GM21360 (cell line): ENCODE data around the gene GM2A.
"Not testable (repeated sequence)": the region's sequence is repeated elsewhere in the genome, so short reads cannot be mapped to it uniquely, and the experiment has no call there.

ENCODE experiments used
- ATAC-seq: cut with Tn5 transposase; IDR thresholded peaks from one replicate; pipeline ENCODE4 v1.9.1; 2021; ENCODE audit warnings: mild to moderate bottlenecking, moderate library complexity; ENCODE audit not compliant: unreplicated experiment

GM2A gene

DNA sequence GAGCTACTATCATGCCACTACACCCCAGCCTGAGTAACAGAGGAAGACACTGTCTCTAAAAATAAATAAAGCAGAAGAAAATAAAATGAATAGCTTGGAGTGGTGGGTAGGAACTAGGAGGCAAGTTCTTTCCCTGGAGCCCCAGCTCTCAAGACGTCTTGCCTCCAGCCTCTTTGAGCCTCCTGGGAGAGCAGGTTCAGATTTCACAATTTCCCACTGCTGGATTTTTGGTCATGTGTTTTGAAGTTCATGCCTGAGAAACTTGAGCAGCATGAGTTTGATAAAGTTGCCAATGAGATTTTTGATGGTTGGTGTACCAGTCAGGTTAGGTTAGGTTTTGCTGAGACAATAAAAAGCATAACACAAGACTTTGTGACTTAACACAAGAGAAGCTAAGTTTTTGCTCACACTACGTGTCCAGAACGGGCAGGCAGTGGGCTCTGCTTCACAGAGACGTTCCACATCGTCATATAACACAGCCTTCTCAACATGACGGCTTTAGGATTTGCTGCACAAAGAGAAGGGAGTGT is 25.0 kb upstream of the GM2A start:
- ATAC-seq = no peak

DNA sequence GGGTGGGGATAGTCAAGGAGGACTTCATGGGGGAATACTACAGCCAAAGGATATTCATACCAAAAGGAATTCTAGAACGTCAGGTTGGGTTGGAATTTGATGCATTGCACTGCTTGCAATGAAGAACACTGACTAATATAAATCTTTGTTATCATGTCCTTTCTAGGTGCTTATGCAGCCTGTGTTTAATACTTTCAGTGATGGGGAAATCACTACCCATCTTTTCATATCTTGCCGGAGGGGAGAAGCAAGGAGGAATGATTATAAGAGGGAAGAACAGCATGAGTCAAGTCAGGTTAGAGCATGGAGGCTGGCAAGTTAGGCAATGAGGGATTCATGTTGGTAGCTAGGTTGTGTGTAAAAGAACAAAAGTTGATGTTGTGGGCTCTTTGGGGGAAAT is 24.0 kb upstream of the GM2A start:
- no peak for ATAC-seq

DNA sequence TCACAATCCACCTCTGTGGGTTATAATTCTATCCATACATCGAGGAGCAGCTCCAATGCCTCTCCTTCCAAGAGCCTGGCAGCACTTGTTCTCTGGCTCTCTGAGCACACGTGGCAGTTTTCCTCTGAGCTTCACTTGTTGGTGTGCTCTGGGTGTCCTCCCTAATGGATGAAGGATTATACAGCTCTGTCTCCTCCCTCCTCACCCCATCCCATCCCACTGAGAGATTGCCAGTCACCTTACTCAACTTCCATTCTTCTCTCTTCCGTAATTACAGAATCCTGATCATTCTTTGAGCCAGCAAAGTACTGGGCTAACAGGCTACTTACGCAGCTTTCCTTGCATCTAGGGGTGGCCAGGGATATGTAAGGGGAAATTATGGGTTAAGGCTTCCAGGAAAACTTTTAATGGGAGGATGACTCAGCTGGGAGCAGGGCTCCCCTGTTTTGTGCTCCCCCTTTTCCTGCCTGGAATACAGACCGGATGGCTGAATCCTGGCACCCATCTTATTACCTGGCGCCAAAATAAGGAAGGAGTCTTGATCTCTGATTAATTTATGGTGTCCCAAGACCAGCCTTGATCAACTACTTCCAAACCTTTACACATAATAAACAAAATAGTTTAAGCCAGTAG is 22.8 kb upstream of the GM2A start:
- no peak for ATAC-seq

DNA sequence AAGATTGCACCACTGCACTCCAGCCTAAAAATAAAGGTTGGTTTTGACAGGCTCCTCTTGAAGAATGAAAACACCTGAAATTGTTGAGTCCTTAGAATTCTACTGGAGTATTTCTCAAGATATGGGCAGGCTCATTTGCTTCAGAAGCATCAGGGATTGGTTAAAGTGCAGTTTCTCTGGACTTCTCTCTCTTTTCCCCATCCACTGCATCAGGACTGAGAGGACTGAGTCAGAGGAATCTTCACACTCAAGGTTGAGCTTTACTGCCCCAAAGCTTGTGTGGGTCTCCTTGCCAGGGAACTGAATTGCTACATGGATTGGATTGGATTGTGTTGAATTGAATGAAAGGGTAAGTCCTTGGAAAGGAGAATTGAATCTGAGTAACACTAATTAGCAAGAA is 21.6 kb upstream of the GM2A start:
- no peak for ATAC-seq

DNA sequence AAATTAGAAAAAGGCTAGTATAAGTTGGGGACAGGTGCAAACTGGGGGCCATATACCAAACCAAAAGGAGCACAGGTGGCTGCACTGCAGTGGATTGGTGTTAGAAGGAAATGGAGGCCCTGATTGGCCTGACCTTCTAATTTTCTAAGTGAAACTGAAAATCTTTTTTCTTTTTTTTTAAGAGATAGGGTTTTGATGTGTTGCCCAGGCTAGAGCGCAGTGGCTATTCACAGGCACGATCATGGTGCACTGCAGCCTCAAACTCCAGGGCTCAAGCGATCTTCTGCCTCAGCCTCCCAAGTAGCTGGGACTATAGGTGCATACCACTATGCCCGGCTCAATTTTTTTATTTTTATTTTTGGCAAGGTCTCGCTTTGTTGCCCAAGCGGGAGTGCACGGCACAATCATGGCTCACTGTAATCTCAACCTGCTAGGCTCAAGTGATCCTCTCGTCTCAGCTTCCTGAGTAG is 19.3 kb upstream of the GM2A start:
- no peak for ATAC-seq

DNA sequence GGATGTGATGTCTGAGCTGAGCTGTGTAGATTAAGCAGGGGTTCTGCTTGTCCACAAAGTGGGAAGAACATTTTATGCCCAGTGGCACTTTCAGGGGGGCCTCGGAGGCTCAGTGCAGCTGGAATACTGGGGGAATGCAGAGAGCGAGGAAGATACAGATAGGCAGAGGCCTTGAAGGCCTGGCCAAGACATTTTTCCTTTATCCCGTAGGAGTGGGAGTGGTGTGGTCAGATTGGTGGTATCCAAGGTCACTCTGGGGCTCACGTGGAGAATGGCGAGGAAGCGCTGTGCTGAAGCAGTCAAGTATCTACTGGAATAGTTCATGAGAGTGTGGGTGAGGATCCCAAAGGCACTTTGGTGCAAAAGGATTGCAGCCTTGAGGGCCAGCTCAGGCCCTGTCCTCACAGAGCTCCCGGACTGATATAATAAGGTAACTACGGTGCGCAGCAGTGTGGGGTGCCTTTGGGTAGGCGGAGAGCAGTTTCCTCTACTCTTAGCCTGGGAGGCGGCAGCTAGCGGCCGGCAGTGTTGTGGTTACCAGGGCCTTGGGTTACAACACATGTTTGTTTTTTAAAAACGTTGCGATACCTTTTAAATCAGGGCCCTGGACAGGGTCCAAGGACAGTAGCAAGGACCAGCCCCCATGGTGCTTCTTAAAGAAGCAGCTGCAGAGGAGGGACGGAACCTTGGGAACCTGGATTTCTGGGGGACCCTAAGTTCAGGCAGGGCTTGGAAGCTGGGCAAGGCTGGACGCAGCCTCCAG is 18.3 kb upstream of the GM2A start:
- peak; percentile 60 for ATAC-seq

DNA sequence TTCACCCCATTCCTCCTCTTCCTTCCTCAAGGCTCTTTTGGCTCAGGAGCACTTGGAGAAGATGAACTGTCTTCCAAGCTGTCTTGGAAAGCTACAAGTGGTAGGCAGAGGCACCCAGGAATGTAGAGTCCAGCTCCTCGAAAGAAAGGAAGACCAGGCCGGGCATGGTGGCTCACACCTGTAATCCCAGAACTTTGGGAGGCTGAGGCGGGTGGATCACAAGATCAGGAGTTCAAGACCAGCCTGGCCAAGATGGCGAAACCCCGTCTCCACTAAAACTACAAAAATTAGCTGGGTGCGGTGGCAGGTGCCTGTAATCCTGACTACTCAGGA is 17.8 kb upstream of the GM2A start:
- not testable (repeated sequence) for ATAC-seq

DNA sequence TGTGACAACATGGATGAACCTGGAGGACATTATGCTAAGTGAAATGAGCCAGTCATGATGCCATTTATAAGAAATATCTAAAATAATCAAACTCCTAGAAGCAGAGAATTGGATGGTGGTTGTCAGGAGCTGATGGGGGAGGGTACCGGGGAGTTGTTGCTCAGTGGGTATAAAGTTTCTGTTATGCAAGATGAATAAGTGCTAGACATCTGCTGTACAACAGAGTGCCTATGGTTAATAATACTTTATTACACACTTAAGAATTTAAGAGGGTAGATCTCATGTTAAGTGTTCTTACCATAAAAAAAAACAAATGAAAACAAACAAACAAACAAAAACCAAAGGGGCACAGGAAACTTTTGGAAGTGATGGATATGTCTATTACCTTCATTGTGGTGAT is 16.1 kb upstream of the GM2A start:
- no peak for ATAC-seq

DNA sequence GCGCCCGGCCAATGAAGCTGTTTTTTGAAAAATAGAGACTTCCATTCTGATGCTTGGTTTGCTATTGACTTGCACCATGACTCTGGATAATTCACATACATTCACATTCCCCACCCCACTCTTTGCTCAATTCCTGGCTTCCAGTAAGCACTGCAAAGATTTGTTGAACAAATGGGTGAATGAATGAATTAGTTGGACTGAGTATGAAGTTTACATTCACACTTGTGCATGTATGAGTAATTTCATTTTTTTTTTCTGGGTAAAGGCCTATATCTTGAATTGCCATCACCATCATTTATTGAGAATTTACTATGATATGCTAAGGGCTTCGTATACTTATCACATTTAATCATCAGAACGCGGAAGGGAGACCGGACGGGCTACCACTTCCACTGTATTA is 15.3 kb upstream of the GM2A start:
- ATAC-seq = no peak

DNA sequence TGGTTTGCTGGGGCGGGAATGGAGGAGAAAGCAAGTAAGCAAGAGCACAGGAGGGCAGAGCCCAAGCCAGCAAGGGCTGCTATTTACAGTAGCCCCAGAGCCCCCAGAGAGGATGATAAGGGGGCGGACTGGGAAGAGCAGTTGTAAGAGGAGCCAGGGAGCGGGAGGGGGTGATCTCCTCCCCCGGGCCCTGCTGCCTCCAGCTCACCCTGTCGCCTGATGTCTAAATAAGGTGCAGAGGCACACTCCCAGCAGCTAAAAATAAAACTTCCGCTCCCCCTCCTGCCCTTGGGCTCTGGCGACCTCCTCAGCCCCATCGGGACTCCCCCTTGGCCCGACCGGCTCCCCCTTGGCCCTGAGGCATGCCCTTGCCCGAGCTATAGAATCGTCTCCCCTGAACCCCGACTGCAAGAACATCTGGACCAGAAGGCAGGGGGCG is 14.7 kb upstream of the GM2A start:
- peak; percentile 44 for ATAC-seq

DNA sequence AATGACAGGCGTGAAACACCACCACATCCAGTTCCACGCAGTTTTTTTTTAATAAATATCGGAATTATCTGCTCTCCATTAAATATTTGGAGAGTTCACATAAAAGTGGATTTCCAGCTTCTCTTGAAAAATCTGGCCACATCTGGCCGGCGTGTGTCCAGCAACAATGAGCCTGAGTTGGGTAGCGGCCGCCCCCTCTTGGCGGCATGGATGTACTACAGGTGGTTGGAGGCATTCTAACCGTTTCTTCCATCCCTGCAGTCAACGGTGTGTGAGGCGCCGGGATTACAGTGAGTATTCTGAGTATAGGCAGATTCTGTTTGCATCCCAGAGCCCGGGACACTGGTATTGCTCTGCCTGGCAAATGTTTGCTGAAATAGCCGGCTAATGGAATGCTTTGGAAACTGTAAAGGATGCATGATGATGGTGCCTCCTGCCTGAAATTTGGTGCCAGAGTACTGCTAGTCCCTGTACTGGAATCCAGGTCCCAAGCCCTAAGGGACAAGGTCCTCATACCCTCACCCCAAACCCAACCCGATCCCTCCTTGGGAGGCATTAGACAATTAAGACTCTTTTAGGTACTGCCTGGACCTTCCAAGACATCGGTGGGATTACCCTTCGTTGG is 13.6 kb upstream of the GM2A start:
- no peak for ATAC-seq

DNA sequence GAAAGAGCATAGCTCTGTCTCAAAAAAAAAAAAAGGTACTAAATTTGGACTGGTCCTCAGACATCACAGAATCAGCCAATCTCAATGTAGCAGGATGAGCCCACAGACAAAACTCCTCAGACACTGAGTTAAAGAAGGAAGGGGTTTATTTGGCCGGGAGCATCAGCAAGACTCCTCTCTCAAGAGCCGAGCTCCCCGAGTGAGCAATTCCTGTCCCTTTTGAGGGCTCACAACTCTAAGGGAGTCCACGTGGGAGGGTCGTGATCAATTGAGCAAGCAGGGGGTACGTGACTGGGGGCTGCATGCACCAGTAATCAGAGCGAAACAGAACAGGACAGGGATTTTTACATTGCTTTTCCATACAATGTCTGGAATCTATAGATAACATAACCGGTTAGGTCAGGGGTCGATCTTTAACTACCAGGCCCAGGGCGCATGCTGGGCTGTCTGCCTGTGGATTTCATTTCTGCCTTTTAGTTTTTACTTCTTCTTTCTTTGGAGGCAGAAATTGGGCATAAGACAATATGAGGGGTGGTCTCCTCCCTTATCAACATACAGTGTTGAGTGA is 12.6 kb upstream of the GM2A start:
- ATAC-seq = not testable (repeated sequence)

DNA sequence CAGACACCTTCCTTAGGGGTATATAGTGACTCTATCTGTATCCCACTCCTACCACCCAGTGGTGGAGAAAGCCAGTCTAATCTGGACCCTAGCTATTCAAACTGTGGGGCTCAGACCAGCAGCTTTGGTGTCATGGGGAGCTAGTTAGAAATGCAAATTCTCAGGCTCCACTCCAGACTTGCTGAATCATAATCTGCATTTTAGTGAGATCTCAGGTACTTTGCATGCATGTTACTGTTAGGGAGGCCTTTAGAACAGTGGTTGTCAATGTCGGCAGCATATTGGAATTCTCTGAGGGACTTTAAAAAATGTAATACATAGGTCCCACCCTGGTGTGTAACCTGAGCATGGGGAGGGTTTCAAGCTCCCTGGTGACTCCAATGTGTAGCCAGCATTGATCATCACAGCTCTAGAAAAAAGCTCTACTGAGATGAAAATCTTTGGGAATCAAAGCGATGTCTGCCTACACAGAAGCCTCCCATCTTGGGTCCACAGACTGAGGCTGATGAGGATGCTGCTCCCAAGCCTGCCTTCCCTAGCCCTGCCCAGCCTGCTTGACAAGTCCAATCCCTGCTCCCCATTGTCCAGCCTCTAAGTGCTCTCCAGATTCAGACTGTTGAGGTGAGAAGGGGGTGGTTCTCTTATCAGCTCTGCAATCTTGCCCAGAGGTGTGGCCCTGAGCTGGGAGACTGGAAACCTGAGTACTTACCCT is 11.9 kb upstream of the GM2A start:
- ATAC-seq = no peak

DNA sequence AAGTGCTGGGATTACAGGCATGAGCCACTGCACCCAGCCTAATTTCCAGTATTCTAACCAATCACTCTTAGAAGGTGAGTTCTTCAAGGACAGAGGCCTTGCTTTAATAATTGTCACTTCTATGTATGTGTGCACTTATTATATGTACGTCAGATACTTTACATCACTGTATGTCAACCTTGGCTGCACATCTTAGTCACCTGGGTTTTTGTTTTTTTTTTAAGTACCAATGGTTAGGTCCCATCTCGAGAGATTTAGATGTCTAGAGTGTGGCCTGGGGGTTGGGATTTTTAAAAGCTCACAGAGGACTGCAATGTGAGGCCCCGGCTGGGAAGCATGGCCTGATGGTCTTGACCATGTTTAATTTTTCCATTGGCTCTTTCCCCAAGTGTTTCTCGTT is 9.9 kb upstream of the GM2A start:
- no peak for ATAC-seq

DNA sequence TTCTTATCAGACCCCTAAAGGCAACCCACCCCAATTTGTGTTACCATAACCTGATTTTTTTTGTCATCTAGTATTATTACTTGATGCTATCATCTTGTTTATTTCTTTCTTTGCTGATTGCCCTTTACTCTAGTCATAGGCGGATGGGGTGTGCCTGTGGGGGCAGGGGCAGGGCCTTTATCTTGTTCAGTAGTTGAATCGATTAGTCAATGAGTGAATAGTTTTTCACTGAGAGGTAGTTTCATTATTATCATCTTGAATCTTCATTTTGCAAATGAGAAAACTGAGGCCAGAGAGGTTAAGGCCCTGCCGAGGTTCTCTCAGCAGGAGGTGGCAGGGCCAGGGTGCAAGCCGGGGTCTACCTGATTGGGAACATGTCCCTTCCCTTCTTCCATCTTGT is 9.4 kb upstream of the GM2A start:
- ATAC-seq = no peak

DNA sequence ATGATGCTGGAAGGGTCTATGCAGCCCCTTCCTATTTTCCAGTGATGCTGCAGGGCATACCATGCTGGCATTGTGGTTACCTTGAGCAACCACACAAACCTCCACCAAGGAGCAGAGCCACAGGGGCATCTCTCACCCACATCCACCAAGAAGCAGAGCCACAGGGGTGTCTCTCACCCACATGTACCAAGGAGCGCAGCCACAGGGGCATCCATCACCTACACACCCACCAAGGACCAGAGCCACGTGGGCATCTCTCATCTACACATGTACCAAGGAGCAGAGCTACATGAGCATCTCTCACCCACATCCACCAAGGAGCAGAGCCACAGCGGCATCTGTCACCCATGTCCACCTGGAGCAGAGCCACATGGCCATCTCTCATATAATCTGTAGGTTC is 8.8 kb upstream of the GM2A start:
- no peak for ATAC-seq

DNA sequence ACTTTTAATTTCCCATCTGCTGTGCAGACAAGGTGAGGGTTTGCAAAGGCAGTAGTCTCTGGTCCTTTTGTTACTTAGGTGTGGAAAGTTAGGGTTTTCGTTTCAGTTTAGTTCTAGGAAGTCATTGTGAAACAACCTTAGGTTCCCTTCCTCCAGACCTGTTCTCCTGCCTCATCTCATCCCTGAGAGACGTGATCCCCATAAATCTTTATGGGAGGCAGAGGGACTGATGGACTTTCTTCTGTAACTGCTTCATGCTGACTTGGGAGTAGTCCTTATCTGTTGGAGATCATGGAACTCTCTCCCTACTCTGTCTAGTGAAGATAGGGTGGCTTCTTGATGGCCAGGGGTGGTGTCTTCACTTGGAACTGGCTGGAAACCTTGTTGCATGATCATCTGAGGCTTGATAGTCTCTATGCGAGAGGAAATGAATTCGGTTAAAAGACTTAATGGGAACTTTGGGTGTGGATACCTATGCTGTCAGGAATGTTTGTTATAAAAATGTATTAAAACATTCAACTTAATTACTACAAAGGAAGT is 7.2 kb upstream of the GM2A start:
- ATAC-seq = no peak

DNA sequence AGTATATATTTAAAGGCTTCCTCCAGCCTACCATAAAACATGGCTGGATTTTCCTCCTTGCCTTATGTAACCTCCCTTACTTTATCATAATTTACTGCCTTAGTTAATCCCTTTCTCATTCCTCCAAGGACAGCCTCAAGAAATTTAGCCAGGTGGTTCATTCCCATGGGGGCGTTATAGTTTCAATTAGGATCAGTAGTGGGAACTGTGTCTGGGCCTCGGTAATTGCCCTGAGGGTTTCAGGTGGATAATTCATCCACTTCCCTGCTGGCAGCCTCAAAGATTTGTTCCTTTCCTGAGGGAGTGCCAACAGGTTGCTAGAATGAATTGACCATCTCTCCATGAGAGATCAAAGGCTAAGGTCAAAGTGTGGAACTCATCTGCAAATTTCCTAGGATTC is 4.3 kb upstream of the GM2A start:
- ATAC-seq = no peak

DNA sequence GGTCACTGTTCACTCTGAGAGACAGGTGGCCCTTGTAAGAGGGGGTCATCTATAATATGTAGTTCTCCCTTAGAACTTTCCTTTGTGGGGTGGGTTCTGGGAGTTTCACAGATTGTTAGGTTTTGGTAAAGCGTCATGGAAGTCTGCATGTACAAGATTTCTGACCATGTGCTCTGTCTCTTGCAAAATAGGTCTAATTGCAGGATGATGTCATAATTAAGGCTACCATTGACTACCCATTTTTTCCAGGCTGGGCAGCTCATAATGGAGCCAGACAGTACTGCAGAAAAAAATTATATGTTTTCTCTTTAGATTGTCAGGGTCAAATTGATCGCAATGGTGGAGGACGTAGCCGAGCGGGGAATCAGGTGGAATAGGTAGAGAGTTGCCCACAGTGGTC is 3.7 kb upstream of the GM2A start:
- no peak for ATAC-seq

DNA sequence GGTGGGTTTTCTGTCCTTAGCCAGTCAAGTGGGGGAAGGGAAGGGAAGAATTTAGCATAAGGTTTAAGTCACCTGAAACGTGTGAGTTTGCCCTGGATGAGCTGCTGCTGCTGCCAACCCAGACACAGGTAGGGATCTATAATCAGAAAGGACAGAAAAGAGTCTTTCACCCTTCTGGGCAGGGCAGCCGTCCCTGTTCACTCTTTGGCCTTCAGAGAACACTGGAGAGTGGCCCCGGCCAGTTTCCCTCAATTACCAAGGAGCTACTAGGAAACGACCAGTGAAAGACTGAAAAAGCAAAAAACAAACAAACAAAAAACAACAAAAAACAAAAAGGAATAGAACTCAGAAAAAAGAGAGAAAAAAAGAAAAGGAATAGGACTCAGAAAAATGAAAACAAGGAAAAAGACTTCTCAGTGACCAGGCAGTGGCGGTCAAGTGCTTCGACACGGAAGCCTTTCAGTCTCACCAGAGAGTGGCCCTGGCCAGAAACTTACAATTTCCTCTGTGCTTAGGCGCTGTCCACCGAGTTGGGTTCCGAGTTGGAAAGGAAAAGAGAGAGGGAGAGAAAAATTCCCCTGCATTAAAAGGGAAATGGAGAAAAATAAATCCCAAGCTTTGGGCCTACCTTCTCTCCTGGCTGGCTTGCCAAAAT is 2.5 kb upstream of the GM2A start:
- no peak for ATAC-seq
